NCI-H2196 (cell line): Measurements from ENCODE around the gene GLB1L.
"Not testable (repeated sequence)": the region's sequence is repeated elsewhere in the genome, so short reads cannot be mapped to it uniquely, and the experiment has no call there.

Experiments used
- DNase-seq: peaks from one replicate; lab custom pipeline; 2025; ENCODE audit not compliant: unreplicated experiment; lab: John Stamatoyannopoulos, UW

Gene GLB1L

GRCh38 chr2:219209236-219210195 lies 35.7 kb downstream of the GLB1L start:
- DNase-seq, result no peak

DNA sequence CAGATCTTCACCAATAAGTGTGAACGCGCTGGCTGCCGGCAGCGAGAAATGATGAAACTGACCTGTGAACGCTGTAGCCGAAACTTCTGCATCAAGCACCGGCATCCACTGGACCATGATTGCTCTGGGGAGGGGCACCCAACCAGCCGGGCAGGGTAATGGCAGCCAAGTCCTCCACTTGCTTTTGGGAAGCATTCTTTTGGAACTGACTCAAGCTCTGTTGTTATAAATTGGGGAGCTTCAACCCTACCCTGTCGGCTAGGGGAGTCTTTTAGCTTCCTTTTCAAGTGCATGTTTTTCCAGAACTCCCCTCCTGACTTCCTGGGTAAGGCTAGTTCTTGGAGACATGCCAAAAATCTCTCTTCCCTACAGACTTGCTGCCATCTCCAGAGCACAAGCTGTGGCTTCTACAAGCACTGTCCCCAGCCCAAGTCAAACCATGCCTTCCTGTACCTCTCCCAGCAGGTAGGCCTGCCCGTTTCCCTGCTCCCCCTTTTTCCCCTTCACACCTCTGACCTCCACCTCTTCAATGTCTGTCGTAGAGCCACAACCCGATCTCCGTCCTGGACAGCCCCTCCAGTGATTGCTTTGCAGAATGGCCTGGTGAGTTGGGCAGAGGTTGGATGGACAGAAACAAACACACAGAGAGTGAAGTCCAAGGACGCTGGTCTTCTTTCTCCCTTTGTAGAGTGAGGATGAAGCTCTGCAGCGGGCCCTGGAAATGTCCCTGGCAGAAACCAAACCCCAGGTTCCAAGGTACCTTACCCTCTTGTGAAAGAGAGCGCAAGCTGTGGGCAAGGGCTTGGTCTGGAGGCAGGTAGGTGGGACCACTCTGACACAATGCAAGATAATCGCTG lies 37.1 kb downstream of the GLB1L start:
- no peak for DNase-seq

DNA sequence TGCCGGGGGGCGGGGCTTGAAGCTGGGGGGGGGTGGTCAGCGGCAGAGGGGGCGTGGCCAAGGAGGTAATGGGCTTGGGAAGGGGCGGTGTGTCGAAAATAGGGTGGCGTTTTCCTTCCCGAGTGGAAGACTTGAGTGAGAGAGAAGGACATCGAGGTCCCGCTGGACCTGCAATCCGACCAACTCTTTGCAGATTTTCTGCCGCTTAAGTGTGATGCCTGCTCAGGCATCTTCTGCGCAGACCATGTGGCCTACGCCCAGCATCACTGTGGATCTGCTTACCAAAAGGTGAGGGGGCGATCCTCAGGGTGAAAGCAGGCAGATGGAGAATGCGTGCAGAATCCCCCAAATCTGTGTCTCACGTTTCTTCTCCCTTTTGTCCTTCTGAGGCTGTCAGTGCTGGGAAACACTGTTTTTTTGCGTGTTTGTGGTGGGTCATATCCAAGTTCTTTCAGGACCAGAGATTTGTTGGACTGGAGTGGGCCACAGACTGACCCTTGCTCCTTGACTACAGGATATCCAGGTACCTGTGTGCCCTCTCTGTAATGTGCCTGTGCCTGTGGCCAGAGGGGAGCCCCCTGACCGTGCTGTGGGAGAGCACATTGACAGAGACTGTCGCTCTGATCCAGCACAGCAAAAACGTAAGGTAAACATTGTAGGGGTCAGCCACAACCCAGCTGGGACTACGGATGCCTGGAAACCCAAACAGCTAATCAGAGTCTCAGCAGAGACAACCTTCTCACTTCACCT lies 37.9 kb downstream of the GLB1L start:
- no peak for DNase-seq

DNA sequence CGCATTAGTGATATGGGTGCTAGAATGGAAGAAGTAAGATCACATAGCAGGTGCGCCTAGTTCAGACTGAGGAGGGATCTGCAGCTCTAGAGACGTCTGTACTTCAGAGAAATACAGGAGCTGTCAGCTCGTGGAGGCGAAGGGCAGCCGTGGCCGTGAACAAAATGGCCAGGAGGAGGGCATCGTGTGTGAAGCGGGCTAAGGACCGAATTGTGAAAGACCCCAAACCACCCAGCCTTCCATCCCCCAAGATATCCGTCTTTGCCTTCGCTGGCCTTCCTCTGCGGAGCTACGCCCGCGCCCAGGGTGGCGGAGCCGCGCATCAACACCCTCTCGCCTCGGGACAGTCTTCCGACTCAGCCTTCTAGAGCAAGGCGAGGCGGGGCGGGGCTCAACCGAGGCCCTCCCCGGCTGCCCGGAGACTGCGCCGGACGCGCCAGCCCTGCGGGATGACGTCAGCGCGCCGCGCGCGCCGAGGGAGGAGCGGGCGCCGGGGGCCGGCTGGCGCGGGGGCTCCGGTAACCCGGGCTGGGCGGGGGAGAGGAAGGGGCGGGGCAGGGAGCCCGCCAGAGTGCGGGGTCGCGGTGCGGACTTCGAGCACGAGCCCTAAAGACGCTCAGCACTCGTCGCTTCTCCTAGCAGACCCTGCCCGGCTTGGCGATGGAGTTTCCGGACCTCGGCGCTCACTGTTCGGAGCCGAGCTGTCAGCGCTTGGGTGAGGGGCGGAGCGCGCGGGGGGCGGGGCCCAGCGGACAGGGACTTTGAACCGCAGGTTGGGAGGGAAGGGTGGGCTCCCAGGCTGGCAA lies 38.7 kb downstream of the GLB1L start, which contains the start of gene ZFAND2B:
TSS of gene ZFAND2B (plus strand) at position 455 of the 806 bp plus-strand sequence. CDS start at position 661, 206 bp downstream.
- peak; percentile 94 for DNase-seq

DNA sequence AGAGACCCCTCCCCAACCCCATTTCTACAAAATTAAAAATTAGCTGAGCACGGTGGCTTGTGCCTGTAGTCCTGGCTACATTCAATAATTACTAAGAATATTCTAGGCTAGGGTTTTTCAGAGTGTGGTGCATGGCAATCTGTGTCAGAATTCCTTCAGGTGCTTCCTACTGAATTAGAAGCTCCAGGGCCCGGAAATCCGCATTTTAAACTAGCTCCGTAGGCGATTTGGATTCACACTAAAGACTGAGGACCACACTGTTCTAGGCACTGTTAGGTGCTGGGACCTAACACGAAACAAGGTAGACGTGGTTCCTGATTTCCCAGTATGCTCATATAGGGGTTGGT lies 39.3 kb downstream of the GLB1L start:
- DNase-seq, result no peak

GRCh38 chr2:219205165-219205538 lies 40.1 kb downstream of the GLB1L start:
- DNase-seq, result no peak

GRCh38 chr2:219204425-219205164 lies 40.6 kb downstream of the GLB1L start:
- no peak for DNase-seq

GRCh38 chr2:219201331-219201730 lies 43.9 kb downstream of the GLB1L start:
- not testable (repeated sequence) for DNase-seq

DNA sequence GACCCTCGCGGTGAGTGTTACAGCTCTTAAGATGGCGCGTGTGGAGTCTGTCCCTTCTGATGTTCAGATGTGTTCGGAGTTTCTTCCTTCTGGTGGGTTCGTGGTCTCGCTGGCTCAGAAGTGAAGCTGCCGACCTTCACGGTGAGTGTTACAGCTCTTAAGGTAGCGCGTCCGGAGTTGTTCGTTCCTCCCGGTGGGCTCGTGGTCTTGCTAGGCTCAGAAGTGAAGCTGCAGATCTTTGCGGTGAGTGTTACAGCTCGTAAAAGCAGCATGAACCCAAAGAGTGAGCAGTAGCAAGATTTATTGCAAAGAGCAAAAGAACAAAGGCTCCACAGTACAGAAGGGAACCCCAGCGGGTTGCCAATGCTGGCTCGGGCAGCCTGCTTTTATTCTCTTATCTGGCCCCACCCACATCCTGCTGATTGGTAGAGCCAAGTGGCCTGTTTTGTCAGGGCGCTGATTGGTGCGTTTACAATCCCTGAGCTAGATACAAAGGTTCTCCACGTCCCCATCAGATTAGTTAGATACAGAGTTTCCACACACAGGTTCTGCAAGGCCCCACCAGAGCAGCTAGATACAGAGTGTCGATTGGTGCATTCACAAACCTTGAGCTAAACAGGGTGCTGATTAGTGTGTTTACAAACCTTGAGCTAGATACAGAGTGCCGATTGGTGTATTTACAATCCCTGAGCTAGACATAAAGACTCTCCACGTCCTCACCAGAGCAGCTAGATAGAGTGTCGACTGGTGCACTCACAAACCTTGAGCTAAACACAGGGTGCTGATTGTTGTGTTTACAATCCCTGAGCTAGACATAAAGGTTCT lies 44.5 kb downstream of the GLB1L start:
- DNase-seq, result not testable (repeated sequence)

- DNase-seq, result no peak
Measured at GRCh38 chr2:219199470-219200211, 45.6 kb downstream of the GLB1L start.

DNA sequence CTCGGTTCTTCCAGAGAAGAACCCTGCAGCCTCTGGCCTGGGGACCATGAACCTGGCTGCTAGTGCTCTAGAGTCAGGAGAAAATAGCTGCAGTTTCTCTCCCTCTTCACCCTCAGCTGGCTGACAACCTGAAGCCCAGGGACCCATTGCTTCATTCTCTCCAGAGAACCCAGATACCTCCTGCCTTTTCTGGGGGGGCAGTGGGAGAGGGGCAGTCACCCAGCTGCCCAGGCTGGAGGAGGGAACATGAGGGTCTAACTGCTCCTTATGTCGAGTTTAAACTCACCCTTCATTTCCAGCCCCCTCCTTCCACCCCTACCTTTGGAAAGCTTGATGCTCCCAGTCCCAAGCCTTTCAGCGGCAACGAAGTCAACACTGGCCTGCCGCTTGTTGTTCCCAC lies 46.3 kb downstream of the GLB1L start:
- DNase-seq, result no peak

GRCh38 chr2:219197388-219197787 lies 47.9 kb downstream of the GLB1L start:
- DNase-seq, result no peak

DNA sequence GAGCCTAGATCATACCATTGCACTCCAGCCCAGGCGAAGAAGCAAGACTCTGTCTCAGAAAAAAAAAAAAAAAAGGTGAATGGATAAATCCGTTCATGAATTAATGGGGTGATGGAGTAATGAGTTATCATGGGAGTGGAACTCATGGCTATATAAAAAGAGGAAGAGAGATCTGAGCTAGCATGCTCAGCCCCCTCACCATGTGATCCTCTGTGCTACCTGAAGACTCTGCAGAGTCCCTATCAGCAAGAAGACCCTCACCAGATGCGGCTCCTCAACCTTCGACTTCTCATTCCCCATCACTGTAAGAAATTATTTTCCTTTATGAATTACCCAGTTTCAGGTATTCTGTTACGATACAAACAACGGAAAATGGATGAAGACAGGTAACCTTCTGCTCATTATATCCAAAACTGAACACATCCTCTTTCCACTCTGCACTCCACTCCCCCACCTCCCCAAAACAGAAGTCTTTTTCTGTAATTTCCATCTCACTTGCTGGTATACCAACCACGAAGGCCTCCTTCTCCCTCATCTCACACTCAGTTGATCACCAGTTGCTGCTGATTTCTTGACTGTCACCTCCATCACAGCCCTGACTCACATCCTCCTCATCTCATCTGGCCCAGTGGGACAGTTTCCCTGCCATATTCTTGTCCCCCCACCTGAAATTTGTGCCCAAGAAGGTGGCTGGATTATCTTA lies 58.3 kb downstream of the GLB1L start:
- DNase-seq, result no peak
